GM18951 (cell line): Measurements from ENCODE around the gene POPDC2.

Experiments
- POLR2A ChIP-seq: IDR thresholded peaks from 4 replicates; pipeline ENCODE4 v1.6.1; 2011; ENCODE audit warnings: mild to moderate bottlenecking; ENCODE audit not compliant: insufficient read length, insufficient read depth; ENCODE audit errors: extremely low read depth
- in situ Hi-C: fragments of 300-500 bp; cut with MboI; formaldehyde crosslinking; loops from one replicate; pipeline ENCODE4 v1.12.0; 2022; ENCODE audit warnings: low sequenced_read_pairs, mixed read lengths, inconsistent platforms; ENCODE audit not compliant: unreplicated experiment

The POPDC2 gene

DNA sequence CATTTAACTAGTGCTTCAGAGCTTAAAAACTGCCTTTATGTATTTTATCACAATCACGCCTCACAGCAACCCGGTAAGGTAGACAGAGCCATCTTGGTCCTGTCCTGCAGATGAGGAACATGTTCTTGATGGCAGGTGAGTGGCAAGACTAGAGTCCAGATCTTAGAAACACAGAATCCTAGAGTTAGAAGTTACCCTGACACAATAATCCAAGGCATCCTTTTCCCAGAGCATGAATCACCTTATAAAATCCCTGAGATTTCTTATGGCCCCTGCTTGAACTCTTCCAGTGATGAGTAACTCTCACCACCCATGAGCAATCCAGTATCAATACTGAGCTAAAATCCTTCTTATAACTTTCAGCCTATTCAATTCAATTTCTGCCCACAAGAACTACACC lies 16.9 kb downstream of the POPDC2 start:
- in situ Hi-C loops = no loop called here
- no peak for TF ChIP-seq POLR2A

DNA sequence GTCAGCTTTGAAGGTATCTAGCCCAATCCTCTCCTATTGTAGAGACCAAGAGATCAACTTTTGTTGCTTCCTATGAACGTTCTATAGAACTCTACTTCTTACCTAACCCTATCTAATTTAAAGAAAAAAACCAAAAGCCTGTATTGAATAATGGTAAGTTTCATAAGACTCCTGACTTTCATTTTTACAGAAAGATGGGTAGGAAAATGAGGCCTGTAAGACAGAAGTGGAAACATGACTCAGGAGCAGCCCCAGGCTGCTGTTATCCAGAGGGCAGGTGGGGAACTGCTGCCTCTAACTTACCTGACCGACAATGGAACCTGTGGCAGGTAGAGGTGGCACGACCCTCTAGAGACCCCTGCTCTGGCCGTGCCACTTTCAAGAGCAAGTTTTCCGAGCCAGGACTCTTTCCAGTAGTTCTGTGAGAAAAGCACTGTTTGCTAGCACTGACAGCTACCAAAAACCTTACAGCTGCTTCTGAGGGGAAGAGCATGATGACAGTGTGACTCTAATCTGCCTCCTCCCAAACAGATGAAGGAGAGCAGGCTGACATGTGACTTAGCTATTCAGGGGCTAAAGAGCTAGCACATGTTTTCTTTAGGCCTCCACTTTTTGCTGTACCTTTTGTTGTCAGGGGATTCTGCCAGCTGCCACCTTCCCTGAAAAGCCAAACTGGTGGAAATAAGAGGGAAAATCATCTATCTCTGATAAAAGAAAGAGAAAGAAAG lies 17.5 kb downstream of the POPDC2 start:
- in situ Hi-C loops = no loop called here
- no peak for TF ChIP-seq POLR2A

DNA sequence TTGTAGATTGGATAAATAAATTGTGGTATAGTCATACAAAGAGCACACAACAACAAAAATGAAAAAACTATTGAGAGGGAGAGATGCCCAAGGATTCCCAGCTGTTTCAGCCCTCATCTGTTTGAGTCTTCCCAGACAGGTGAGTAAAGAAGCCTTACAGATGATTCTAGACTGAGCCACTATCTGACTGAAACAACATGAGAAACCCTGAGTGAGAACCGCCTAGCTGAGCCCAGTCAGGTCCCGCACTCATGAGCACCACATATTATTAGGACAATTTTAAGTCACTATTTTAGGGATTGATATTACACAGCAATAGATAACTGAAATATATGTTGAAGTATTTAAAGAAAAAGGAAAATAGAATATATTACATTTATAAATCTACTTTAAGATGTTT lies 19.0 kb downstream of the POPDC2 start:
- no peak for TF ChIP-seq POLR2A
- in situ Hi-C loops = no loop called here

DNA sequence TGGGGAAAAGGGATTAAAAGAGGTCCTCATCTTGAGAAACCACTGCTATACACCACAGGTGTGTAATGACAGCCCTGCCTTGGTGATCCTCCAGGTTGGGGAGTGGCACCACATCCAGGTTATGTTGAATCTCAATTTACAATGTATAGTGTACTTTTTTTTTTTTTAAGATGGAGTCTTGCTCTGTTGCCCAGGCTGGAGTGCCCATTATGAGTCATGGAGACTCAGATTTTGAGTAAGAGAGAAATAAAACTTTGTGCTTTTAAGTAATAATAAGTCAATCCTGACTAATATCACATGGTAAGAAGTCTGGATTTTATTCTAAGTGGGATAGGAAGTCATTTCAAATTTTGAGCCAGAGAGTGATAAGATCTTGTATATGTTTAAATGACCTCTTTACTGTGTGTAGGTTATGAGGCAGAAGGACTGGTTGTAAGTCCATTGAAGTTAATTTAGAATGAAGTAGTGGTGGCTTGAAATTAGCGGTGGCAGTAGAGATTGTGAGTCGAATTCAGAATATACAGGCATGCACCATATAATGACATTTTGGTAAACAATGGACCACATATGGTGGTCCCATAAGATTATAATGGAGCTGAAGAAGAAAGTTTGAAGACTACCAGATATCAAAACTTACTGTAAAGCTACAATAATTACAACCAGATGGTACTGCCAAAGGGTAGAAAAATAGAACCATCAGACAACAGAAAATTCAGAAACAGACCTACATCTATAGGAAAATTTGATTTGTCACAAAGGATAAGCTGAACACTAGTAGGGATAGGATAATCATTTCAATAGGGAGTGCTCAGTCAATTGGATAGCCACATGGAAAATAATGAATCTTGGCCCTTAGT lies 20.7 kb downstream of the POPDC2 start:
- TF ChIP-seq POLR2A = no peak

DNA sequence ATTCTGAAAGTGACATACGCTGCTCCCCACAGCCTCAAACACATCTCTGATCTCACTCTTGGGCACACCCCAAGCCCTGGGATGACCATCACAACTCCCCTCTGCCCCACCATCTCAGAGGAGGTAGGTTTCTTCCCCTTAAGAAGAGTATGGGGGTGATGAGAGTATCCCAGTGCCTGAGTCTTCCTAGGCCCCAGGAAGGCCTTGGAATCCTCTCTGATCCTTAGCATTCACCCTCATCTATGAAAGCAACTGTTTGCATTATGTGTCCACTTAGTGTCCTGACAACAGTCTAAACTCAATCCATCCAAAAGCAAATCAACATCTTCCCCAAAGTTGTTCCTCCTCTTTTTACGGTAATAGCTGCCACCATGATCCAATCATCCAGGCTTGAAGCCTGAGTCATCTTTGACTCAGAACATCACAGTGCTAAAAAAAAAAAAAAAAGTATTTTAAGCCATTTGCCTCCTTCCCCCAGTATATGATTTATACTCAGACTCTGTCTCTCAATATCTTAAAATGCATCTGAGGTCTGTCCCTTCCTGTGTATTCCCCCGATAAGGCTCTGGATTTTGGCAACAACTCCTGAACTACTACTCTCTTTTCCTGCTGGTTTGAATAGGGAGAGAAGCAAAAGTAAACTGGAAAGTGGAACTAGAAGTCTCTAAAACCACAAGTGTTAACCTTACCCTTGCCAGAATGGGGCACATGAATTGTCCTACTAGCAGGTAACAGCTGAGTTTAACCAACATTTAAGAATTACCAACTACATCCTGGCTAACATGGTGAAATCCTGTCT lies 22.5 kb downstream of the POPDC2 start:
- in situ Hi-C loops = no loop called here
- no peak for TF ChIP-seq POLR2A

More for the DNA sequence above, 20.7 kb downstream of the POPDC2 start:
- in situ Hi-C loops = no loop called here

DNA sequence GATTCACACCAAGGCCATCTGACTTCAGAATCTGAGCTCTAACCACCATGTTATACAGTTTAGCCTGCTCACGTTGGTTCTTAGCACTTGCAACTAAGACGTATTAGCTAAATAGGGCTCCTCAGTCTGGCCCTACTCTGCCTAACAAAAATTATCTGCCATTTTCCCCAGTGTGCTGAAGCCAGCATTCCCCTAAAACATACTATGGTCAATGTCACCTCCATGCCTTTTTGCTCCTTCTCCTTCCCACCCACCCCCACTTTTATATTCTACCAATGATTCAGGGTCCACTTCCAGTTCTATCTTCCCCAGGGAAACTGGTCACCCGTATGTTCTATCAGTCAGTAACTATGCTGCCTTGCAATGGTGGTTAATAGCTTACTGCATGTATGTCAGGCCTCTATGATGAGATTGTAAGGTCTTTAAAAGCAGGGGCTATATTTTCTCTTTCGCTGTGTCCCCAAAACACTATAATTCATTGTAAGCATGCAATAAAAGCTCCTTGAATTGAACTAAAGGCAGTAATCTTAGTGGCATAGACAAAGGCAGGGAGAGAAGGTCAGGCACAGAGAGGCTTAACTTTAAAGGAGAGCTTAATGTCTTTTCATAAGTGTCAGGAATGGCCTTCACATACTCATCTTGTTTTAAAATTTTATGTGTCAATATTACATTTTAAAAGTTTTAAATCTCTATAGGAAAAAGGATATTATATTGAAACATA lies 23.3 kb downstream of the POPDC2 start:
- TF ChIP-seq POLR2A = no peak
- in situ Hi-C loops = no loop called here

DNA sequence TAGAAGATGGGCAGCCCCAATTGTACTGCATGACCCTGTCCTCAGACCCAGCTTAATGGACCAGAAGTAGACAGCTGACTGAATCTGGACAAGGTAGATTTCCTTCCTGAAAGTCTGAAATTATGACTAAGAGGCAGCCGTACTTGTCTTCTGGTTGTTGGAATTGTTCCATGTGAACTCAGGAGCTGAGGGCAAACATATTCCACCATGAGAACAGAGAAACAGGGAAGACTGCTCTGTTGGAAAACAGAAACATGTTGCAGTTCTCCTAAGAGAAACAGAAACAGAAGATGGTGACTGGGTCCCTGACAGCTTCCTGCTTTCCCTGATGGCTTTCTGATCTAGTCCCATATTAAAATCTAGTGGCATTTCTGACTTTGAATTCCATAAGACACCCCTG lies 24.1 kb downstream of the POPDC2 start:
- in situ Hi-C loops = no loop called here
- TF ChIP-seq POLR2A = no peak

DNA sequence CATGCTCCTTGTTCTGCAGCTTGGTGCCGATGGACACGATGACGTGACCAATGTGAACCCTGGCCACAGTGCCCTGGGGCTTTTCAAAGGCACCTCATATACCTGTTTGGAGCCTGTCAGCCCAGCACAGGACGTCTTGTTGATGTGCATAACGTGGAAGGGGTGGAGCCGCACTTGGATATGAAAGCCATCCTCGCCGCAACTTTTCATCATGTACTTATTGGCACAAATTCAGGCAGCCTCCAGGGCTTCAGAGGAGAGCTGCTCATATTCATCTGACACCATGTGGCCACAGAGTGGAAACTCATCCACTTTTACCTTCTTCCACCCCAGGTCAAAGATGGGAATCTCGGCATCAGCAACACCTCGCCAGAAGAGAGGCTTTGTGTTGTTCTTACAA lies 24.7 kb downstream of the POPDC2 start:
- in situ Hi-C loops = no loop called here

DNA sequence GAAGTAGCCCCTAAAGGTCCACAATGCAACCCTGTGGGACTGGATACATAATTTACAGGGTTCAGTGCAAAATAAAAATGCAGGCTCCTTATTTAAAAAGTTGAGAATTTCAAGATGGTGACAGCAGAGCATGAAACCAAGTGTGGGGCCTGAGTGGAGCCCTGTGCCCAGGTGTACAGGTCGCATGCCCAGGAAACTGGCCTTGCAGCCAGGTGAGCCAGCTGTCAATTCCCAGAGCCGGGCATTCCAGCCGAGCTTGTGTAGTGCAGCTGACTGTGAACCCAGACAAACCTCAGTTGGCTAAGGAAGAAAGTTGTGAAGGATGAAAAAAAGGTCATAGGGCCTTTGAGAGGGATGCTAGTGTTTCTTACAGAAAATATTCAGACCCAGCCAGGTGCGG lies 27.6 kb downstream of the POPDC2 start:
- no peak for TF ChIP-seq POLR2A
- in situ Hi-C loops = no loop called here

More for the DNA sequence above, 24.7 kb downstream of the POPDC2 start:
- TF ChIP-seq POLR2A = no peak

DNA sequence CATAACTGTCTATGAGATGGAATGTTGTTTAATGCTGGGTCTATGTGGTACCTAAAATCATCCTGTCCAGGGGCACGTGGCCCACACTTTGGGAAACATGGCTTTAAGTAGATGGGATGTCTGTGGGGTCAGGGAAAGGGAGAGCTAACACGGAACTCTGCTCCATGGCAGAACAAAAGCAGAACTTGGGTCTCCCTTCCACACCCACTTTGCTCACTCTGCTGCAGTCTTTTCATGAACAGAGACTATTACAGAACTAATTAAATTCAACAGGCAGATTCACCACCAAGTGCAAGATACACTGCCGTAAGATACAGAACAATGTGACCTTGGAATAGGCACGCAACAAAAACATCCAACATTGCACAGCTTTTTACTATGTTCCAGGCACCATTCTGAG lies 28.2 kb downstream of the POPDC2 start:
- no peak for TF ChIP-seq POLR2A
- in situ Hi-C loops = no loop called here

DNA sequence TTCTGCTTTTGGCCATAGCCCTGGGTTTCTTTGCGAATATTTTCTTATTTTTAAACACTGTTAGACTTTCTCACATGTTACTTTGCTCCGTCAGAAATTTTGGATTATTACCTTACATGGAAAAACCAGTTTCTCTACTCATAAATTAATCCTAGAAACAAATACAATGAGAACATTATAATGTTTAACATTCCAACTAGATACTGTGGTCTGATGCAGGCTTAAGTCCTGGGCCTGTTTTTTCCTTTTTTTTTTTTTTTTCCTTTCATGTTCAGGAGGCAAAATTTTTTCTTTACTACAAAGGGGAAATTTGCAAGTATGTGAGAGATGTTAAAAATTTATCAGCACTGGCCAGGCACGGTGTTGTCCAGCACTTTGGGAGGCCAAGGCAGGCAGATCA lies 28.9 kb downstream of the POPDC2 start:
- no peak for TF ChIP-seq POLR2A
- in situ Hi-C loops = no loop called here

DNA sequence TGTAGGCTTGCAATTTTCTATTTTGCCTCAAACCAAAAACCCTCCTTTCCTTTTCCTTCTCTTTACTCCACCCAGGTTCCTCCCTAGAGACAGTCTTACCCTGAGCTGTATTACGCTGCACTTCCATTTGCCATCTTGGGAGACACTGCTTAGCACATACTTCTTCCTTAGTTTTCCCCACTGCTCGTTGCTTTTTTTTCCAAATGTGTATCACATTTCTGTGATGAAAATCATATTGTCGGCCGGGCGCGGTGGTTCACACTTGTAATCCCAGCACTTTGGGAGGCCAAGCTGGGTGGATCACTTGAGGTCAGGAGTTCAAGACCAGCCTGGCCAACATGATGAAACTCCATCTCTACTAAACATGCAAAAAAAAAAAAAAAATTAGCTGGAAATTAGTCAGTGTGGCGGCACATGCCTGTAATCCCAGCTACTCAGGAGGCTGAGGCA lies 29.5 kb downstream of the POPDC2 start:
- in situ Hi-C loops = no loop called here
- no peak for TF ChIP-seq POLR2A
